ENCODE data around the gene DOK3. TPM values are rescaled to one million over a fixed set of nuclear protein-coding genes. Genes with fewer than 3 reads are reported as not detected.

The DOK3 gene
- total RNA-seq, 1 experiment from 2014 or later: 6.0 TPM

DNA sequence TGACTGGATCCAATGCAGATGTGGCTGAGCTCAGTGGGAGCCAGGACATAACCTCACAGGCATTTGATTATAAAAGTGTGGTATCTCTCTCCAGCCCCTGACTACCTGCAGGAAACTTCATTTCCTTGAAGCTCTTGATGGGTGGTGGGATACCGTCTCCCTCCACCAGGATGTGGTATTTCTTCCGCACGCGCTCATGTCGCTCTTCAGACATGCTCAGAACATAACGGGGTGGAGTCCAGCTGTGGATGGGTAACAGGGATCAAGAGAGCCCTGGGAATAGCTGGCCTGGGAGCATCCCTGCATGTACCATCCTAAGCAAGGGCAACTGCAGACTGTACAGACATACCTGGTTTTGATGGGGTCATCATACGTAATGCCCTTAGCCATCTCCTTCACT lies 6.0 kb upstream of the DOK3 start:
- POLR2A ChIA-PET: interaction anchor here (0.6 to 2.7 kb wide), 14 partner anchors 10 to 1127 kb away, joined by 3 to 60 read pairs (median 6); partner anchors contain the start of genes B4GALT7, HIGD2A, LMAN2 and NOP16
- H3K9me3 Mint-ChIP-seq (ENCODE audit: unreplicated experiment): no peaks in the 10 kb centered on the region
- CTCF ChIA-PET: interaction anchor here (0.7 to 4.3 kb wide), 8 partner anchors 9 to 207 kb away, joined by 3 to 42 read pairs (median 4); partner anchors contain the start of gene PDLIM7
- intact Hi-C loops (cut with micrococcal nuclease): no loop called here
- DNase-seq (ENCODE audit: unreplicated experiment): no peak
- no peaks in the 10 kb centered on the region for H3K27me3 Mint-ChIP-seq (ENCODE audit: insufficient read depth, unreplicated experiment)
- H3K4me3 Mint-ChIP-seq (ENCODE audit: unreplicated experiment): peak overlapping the region; percentile 85
- H3K27ac Mint-ChIP-seq (ENCODE audit: low read depth, unreplicated experiment): peak overlapping the region; percentile 91
- peaks cover 69% of the 10 kb centered on the region for H3K36me3 Mint-ChIP-seq (ENCODE audit: insufficient read depth, unreplicated experiment)
- BruUV-seq (replicated peaks): no TSS peak
- peaks cover 32% of the 10 kb centered on the region for H3K4me1 Mint-ChIP-seq (ENCODE audit: insufficient read depth, unreplicated experiment)
- TF ChIP-seq, protein P1, sequence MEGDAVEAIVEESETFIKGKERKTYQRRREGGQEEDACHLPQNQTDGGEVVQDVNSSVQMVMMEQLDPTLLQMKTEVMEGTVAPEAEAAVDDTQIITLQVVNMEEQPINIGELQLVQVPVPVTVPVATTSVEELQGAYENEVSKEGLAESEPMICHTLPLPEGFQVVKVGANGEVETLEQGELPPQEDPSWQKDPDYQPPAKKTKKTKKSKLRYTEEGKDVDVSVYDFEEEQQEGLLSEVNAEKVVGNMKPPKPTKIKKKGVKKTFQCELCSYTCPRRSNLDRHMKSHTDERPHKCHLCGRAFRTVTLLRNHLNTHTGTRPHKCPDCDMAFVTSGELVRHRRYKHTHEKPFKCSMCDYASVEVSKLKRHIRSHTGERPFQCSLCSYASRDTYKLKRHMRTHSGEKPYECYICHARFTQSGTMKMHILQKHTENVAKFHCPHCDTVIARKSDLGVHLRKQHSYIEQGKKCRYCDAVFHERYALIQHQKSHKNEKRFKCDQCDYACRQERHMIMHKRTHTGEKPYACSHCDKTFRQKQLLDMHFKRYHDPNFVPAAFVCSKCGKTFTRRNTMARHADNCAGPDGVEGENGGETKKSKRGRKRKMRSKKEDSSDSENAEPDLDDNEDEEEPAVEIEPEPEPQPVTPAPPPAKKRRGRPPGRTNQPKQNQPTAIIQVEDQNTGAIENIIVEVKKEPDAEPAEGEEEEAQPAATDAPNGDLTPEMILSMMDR (IDR thresholded peaks at IDR 0.05; ENCODE audit: unreplicated experiment): no peak

DNA sequence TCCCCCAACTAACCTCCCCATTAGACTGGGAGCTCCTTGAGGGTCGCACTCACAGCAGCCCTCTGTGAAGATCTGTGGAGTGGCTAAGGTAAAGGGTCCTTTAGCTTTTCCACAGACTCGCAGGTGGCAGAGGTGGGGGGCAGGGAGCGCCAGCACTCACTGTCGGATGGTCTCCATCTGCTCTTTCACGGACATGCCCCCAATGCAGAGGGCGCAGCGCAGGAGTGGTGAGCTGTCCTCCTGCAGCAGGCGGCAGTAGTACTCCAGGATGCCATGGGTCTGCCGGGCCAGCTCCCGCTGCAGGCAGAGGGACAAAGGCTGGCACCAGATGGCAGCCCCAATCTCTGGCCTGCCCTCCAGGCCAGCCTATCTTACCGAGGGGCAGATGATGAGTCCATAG lies 4.9 kb upstream of the DOK3 start:
- Mint-ChIP-seq H3K27me3 (ENCODE audit: insufficient read depth, unreplicated experiment) (no peaks in the 10 kb centered on the region), H3K36me3 (ENCODE audit: insufficient read depth, unreplicated experiment) (peaks cover 68% of the 10 kb centered on the region), H3K4me1 (ENCODE audit: insufficient read depth, unreplicated experiment) (peaks cover 28% of the 10 kb centered on the region), H3K4me3 (ENCODE audit: unreplicated experiment) (no peak overlapping the region), H3K27ac (ENCODE audit: low read depth, unreplicated experiment) (no peak overlapping the region), H3K9me3 (ENCODE audit: unreplicated experiment) (no peaks in the 10 kb centered on the region)
- ChIA-PET CTCF (interaction anchor here (0.6 to 4.3 kb wide), 5 partner anchors 13 to 1217 kb away, joined by 3 to 42 read pairs (median 3); no protein-coding TSS in a partner anchor), POLR2A (interaction anchor here (0.7 kb wide), 1 partner anchor 17 kb away, joined by 3 read pairs; the partner anchor contains the start of gene PDLIM7)
- intact Hi-C loops (cut with micrococcal nuclease): no loop called here
- no TSS peak for BruUV-seq (replicated peaks)
- TF ChIP-seq, protein P1 (IDR thresholded peaks at IDR 0.05; ENCODE audit: unreplicated experiment): no peak
- no peak for DNase-seq (ENCODE audit: unreplicated experiment)

DNA sequence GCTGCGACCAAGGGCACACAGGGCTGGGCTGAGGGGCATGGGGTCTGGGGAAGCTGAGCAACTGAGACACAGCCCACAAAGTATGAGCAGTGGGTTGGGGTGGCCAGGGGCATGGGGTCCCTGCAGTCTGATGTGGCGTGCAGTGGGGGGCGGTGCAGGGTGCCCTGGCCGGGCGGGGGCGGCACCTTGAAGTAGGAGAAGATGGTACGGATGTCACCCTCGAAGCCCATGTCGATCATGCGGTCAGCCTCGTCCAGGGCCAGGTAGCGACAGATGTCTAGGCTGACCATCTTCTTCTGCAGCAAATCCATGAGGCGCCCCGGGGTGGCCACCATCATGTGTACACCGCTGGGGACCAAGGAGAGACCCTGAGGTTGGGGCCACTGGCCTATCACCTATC lies 3.9 kb upstream of the DOK3 start:
- TF ChIP-seq, protein P1 (IDR thresholded peaks at IDR 0.05; ENCODE audit: unreplicated experiment): no peak
- H3K36me3 Mint-ChIP-seq (ENCODE audit: insufficient read depth, unreplicated experiment): peaks cover 68% of the 10 kb centered on the region
- no peaks in the 10 kb centered on the region for H3K27me3 Mint-ChIP-seq (ENCODE audit: insufficient read depth, unreplicated experiment)
- intact Hi-C loops (cut with micrococcal nuclease): no loop called here
- no peak overlapping the region for H3K27ac Mint-ChIP-seq (ENCODE audit: low read depth, unreplicated experiment)
- H3K4me3 Mint-ChIP-seq (ENCODE audit: unreplicated experiment): no peak overlapping the region
- ChIA-PET POLR2A (no interaction called here), CTCF (interaction anchor here (0.6 to 4.3 kb wide), 2 partner anchors 12 to 21 kb away, joined by 3 to 42 read pairs; no protein-coding TSS in a partner anchor)
- no peaks in the 10 kb centered on the region for H3K9me3 Mint-ChIP-seq (ENCODE audit: unreplicated experiment)
- peaks cover 22% of the 10 kb centered on the region for H3K4me1 Mint-ChIP-seq (ENCODE audit: insufficient read depth, unreplicated experiment)
- DNase-seq (ENCODE audit: unreplicated experiment): no peak
- BruUV-seq (replicated peaks): no TSS peak

DNA sequence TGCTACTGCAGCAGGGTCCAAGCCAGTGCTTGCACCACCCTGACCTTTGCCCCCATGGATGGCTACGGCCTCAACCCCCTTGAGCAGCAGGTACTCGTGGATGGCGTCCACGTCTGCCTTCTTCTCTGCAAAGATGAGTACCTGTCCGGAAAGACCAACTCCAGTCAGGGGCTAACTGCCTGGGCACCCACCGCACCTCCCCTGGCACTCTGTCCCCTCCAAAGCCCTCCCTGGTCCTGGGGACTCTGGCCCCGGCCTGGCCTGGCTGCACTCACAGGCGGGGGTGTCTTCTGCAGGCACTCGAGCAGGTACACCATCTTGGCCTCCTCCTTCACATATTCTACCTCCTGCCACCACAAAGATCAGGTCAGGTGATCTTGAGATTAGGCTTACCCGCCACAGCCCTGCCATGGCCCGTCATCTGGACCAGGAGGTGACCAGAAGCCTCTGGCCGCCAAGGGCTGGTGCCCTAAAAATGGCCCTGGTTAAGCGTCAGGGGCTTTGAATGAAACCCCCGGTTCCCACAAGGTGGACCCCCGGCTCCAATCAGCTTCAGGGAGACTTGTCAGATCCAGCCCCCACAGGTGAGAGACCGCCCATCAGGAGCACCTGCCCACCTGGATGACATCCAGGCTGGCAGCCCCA lies 3.2 kb upstream of the DOK3 start:
- Mint-ChIP-seq H3K36me3 (ENCODE audit: insufficient read depth, unreplicated experiment) (peaks cover 68% of the 10 kb centered on the region), H3K9me3 (ENCODE audit: unreplicated experiment) (no peaks in the 10 kb centered on the region), H3K27me3 (ENCODE audit: insufficient read depth, unreplicated experiment) (no peaks in the 10 kb centered on the region), H3K27ac (ENCODE audit: low read depth, unreplicated experiment) (no peak overlapping the region), H3K4me3 (ENCODE audit: unreplicated experiment) (no peak overlapping the region), H3K4me1 (ENCODE audit: insufficient read depth, unreplicated experiment) (peaks cover 22% of the 10 kb centered on the region)
- ChIA-PET CTCF (interaction anchor here (4.1 kb wide), 1 partner anchor 12 kb away, joined by 51 read pairs; no protein-coding TSS in a partner anchor), POLR2A (no interaction called here)
- no peak for DNase-seq (ENCODE audit: unreplicated experiment)
- intact Hi-C loops (cut with micrococcal nuclease): no loop called here
- BruUV-seq (replicated peaks): no TSS peak
- TF ChIP-seq, protein P1 (IDR thresholded peaks at IDR 0.05; ENCODE audit: unreplicated experiment): no peak

Data from MCF 10A (cell line).